GM18951 (cell line): Measurements from ENCODE around the gene MYCL.

ENCODE experiments used
- POLR2A ChIP-seq: IDR thresholded peaks from 4 replicates; pipeline ENCODE4 v1.6.1; 2011; ENCODE audit warnings: mild to moderate bottlenecking; ENCODE audit not compliant: insufficient read length, insufficient read depth; ENCODE audit errors: extremely low read depth
- in situ Hi-C: fragments of 300-500 bp; cut with MboI; formaldehyde crosslinking; loops from one replicate; pipeline ENCODE4 v1.12.0; 2022; ENCODE audit warnings: low sequenced_read_pairs, mixed read lengths, inconsistent platforms; ENCODE audit not compliant: unreplicated experiment

The MYCL gene

DNA sequence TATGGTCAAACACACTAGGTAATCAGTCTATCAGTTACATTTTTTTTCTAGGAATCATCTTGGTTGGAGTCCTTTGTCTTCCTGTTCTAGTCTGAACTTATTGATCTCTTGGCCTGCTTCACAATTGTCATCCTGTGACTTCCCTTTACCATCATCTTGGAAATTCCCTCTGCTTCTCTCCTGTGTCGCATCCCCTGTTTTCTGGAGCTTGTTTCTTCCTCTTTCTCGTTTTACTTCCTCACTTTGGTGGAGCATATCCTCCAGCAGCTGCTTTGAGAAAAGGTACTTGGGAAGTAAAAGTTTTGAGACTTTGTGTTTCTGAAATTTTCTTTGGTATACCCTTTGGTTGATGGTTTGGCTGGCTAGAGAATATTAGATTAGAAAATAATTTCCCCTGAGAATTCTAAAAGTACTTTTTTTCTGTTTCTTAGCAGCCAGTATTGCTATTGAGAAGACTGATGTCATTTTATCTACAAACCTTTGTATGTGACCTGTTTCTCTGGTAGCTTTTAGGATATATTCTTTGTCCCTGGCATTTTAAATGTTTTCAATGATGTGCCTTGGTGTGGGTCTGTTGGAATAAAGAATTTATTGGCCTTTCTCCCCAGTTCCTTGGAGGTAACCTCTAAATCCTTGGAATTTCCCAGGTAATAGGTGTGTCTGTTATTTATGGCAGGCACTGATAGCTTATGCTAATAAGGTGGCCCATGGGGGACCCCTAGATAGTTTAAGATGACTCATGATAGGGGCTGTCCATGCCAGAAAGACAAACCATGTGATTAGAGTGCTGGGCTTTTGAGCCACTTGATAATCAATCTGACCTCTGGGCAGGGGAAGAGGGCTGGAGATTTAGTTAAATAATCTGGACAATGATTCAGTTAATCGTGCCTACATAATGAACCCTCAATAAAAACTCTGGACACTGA, 6.1 kb upstream of the MYCL start:
- TF ChIP-seq POLR2A: no peak
- in situ Hi-C loops: loop anchor here (10.0 kb wide), 1 partner anchor 93 kb away; no protein-coding TSS in a partner anchor

DNA sequence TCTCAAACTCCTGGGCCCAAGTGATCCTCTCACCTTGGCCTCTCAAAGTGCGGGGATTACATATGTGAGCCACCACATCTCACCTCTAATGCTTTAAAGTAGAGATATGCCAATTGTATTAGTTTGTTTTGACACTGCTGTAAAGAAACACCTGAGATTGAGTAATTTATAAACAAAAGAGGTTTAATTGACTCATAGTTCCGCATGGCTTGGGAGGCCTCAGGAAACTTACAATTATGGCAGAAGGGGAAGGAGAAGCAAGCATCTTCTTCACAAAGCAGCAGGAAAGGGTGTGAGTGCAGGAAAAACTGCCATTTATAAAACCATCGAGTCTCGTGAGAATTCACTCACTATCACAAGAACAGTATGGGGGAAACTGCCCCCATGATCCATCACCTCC, 3.5 kb upstream of the MYCL start:
- in situ Hi-C loops: loop anchor here (10.0 kb wide), 1 partner anchor 90 kb away; no protein-coding TSS in a partner anchor
- TF ChIP-seq POLR2A: no peak

DNA sequence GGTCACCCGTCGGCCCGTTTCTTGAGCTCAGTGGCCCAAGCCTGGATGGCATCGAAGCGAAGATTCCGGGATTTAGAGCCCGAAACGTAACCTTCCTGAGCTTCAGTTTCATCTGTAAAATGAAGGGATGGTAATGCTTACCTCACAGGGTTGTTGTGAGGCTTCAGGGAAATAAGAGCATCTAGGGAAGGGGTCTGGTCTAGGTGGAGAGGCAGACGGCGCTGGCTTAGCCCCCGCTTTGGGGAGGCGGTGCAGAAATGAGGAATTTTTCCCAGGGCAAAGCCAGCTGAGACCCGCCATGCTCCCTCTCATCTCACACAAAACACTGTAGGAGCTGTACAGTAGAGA, 717 bp upstream of the MYCL start:
- in situ Hi-C loops: loop anchor here (10.0 kb wide), 1 partner anchor 88 kb away; no protein-coding TSS in a partner anchor
- no peak for TF ChIP-seq POLR2A

DNA sequence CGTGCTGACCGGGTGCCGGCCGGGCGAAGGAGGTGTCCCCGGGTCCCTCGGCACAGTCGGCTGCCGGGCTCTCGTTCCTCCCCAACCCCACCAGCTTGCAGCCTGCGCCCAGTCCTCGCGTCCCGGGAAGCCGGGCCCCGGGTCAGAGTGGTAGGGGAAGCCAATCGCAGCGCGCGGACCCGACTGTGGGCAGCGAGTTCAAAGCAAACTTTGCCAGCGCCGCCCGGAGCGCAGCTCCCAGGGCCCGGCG, 328 bp downstream of the MYCL start:
- no peak for TF ChIP-seq POLR2A
- in situ Hi-C loops: loop anchor here (10.0 kb wide), 1 partner anchor 87 kb away; no protein-coding TSS in a partner anchor

DNA sequence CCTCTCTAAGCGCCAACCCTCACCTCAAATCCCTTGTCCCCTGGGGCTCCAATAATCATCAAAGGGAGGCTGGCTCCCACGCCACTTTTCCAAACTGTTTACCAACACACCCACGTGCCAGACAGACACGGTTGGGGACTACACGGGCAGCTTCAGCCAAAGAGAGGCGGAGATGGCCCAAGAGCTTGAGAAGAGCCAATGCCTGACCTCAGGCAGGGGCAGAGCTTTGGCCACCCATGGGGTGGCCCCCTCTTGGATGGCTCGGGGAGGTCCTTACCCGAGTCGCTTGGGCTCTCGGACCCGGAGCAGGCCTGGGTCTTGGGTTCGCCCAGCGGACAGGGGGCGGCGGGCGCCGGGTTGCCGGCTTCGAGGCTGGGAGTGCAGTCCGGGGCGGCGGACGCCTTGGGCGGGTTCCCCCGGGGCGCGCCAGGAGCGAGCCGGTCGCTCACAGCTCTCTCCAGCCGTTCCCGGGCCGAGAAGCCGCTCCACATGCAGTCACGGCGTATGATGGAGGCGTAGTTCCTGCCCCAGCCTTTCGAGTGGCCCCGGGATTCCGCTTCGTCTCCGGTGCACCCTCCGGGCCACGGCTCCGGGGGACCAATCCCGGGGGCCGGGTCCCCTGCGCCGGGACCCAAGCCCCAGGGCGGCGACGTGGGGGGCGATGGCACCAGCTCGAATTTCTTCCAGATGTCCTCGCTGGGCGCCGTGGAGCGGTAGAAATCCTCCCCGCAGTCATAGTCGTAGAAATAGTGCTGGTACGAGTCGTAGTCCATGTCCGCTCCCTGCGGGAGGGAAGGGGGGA, 854 bp downstream of the MYCL start:
- in situ Hi-C loops: loop anchor here (10.0 kb wide), 1 partner anchor 86 kb away; no protein-coding TSS in a partner anchor

DNA sequence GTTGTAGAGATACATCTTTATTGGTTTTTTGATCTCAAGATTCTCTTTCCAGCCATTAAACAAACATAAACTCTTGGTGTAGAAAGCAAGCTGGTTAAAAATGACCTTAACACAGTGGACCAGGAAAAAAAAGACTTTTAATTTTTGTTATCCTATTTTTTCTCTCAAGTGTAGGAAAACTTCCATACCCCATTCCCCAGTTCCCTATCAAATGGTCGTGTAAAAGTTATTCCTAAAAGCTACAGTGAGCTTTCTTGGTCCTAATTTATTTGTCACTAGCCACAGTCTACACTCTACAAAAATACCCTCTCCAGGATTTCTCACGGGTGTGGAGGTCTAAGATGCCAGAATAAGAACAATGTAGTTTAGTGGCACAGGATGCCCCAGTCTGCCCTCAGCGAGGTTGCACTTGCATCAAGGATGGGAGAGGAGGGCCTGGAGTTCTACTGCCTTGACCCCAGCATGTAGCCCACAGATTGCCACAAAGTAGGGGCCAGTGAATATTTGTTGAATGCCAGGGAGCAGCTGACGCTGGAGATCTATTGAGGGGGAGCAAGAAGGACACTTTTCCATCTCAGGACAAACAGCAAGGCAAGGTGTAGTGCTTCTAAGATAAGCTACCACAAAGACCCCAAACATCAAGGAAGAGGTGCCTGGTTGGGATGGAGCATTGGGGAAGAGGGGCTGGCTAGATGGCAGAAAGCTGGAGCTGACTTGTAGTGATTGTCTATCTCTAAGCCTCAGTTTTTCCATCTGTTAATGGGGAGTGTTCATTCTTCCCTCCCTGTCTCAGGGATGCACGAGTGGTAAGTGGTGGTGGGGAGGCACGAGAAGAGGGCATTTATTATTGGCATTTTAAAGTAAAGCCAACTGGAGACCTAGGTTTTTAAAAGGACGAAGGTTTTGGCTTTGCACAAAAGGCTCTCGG, 1.8 kb downstream of the MYCL start:
- no peak for TF ChIP-seq POLR2A
- in situ Hi-C loops: loop anchor here (10.0 kb wide), 2 partner anchors 65 to 85 kb away; no protein-coding TSS in a partner anchor

More for the DNA sequence above, 854 bp downstream of the MYCL start:
- TF ChIP-seq POLR2A: no peak

DNA sequence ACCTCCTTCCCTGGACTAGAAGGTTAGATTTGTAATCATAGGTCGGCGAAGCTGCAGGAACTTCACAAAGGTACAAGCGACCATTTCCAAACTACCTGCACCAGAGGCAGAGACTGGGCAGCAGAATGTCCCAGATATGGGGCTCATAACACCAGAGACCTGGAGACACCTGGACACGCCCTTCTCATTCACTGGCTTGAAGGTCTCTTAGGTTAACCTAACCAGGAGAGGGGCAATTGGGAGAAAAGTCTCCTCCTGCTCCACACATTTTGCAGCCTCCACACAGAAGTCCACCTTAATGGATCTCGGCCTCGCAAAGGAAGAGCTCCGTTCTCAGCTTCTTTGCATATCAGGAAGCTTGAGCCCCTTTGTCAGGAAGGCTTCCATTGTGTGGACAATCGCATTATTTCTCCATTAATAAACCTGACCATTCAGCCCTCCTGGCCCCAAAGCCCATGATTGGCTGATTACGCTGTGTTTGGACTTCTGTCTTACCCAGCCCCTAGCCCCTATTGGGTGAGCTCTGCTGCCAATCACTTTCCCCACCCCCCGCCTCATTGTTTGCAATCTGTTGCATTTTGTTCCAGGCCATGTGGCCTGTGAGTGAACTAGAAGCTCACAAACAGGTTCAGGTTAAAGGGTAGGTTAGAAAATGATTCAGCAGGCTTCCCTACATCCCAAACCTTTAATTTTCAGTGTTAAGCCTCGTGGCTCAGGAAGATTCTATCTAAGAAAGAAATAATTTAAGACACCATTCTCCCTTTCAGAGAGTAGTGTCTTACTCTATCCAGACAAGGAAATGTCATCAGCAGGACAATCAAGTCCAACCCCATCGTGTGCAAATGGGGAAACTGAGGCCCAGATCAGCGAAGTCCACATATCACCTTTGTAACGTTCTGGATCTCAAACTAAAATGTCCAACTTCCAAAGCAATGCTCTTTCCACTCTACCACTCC, 2.8 kb downstream of the MYCL start:
- no peak for TF ChIP-seq POLR2A
- in situ Hi-C loops: loop anchor here (10.0 kb wide), 1 partner anchor 64 kb away; no protein-coding TSS in a partner anchor

DNA sequence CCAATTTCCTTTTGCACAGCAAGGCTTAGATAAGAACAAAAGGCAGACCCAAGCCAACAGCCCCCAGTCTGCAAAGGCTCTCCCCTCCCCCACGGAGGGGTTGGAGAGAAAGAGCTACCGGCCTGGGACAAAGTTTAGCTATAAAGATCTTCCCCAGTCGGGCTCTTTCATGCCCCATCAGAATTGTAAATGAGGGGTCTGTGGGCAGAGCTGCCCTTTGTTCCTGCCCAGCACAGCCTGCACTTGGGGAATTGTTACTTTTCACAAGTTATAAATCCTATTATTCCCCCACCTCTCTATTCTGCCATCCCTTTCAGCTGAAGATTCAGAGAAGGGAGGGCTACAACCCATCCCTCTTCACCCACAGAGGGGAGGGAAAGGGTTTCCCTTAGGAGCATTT, 3.5 kb downstream of the MYCL start:
- in situ Hi-C loops: loop anchor here (10.0 kb wide), 1 partner anchor 63 kb away; no protein-coding TSS in a partner anchor
- no peak for TF ChIP-seq POLR2A

DNA sequence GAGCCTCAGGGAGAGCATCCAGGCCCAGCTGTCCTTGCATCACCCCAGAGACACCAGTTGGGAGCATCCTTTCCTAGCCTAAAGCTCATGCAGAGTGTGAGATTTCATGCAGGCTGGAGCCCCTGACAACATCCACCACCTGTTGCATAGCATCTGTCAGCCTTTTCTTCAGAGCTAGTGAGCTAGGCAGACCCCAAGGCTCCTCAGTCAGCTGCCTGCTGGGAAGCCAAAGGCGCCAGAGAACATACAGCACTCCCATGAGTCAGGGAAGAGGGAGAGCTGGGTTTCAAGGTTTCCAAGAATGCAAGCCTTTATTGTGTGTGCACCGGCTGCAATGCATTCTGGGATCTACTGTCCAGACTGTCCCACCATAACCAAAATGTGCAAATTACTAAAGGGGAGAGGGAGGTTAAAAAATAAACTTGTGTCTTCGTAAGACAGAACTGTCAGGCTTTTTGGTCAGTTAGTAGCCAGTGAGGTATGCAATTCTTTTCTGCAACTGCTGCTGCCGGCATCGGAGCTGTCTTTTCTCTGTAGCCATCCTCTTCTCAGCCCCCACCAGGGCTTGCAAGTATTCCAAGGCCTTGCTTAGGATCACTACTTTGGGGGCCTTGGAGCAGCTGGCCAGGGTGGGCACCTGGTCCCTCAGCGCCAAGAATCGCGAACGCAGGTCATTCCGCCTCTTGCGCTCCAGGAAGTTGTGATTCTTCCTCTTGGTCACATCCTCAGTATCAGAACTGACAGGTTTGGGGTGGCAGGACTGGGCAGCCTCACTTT, 4.6 kb downstream of the MYCL start:
- no peak for TF ChIP-seq POLR2A
- in situ Hi-C loops: loop anchor here (10.0 kb wide), 1 partner anchor 62 kb away; no protein-coding TSS in a partner anchor

DNA sequence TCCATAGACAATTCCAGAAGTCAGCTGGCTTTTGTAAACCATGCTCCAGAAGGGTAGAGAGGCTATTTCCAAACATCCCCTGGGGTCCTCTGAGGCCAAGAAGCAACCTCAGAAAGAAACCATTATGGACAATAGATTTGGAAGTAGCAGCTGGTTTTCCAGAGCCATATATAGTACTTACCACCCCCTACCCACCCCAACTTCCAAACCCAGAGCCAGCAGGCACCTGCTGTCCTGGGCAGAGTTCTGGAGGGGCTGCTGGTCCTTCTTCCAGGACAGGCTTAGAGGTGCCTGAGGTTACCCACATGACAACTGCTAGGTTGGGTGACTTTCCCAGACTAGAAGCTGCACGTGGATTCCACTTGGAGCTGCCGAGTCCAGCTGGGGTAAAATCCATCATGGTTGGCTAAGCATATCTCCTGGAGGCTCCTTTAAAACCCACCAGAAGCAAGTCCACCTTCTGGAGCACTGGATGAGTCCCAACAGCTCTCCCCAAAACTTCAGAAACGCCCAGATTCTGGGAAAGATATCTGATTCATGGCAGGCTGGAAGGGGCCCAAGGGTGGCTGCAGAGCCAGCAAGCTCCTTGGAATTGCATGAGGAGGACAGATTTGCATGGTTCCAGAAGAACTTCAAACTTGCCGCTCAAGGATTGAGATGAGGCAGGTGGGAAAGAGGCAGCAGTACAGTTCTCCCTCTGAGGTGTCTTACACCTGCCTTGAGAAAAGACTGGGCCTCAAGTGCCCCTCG, 5.8 kb downstream of the MYCL start:
- in situ Hi-C loops: loop anchor here (10.0 kb wide), 1 partner anchor 61 kb away; no protein-coding TSS in a partner anchor
- no peak for TF ChIP-seq POLR2A

DNA sequence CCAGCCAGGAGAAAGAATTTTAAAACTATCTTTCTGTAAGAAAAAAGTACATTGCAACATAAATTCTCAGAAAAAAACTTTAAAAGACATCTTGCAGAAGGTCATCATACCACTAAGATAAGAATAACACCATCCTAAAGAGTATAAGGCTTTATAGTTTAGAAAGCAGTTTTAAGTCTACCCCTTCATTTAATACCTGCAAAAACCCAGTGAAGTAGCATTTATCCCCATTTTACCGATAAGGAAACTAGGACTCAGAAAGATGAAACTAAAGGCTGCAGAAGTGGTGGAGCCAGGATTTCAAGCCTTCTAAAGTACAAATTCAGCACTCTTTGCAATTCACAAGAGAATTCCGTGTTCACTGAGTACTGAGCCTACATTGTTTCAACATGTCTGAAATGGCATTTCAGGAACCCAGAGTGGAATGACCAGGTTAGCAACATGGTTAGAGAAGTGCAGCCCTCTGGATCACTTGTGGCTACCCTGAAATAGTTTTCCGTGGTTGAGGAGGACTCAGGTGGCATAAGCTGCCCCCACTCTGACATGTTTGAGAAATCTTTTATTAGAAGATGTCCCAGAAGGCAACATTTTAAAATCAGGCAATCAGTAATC, 6.7 kb downstream of the MYCL start:
- no peak for TF ChIP-seq POLR2A
- in situ Hi-C loops: loop anchor here (10.0 kb wide), 1 partner anchor 60 kb away; no protein-coding TSS in a partner anchor
